H1 (cell line): Measurements from ENCODE around the gene POLE4. TPM values are rescaled to one million over a fixed set of nuclear protein-coding genes. Genes with fewer than 3 reads are reported as not detected.

ENCODE experiments used
- BRCA1 ChIP-seq: IDR thresholded peaks from 2 replicates; pipeline ENCODE4 v1.6.1; 2012; ENCODE audit warnings: low read depth, low read length, improper control_type of control experiment
- CTCF ChIP-seq, 3 experiments: IDR thresholded peaks; 1 replicate in 2 of 3; 2 replicates in 1 of 3; pipeline versions ENCODE4 v1.5.1 to v1.6.1; 2011; ENCODE audit warnings: low read length in 3 of 3, mild to moderate bottlenecking in 3 of 3, inconsistent platforms in 2 of 3, low read depth in 1 of 3, moderate library complexity in 1 of 3; ENCODE audit not compliant: insufficient read depth in 1 of 3; ENCODE audit errors: control extremely low read depth in 1 of 3
- E2F6 ChIP-seq: IDR thresholded peaks from 2 replicates; pipeline ENCODE4 v1.6.1; 2012; ENCODE audit warnings: inconsistent platforms
- EGR1 ChIP-seq: IDR thresholded peaks from 2 replicates; pipeline ENCODE4 v1.6.1; 2011; ENCODE audit warnings: low read depth, low read length, borderline replicate concordance
- EP300 ChIP-seq, 2 experiments: IDR thresholded peaks; 1 replicate in 1 of 2; 2 replicates in 1 of 2; pipeline ENCODE4 v1.6.1; 2011 to 2012; ENCODE audit warnings: low read depth in 2 of 2, low read length in 2 of 2, mild to moderate bottlenecking in 2 of 2, borderline replicate concordance in 1 of 2, inconsistent platforms in 1 of 2, moderate library complexity in 1 of 2
- JUN ChIP-seq: IDR thresholded peaks from 2 replicates; pipeline ENCODE4 v1.6.1; 2011; ENCODE audit warnings: low read depth, mild to moderate bottlenecking, improper control_type of control experiment, low read length
- KDM4A ChIP-seq: IDR thresholded peaks from one replicate; pipeline ENCODE4 v1.7.1; 2012; ENCODE audit warnings: low read depth, mild to moderate bottlenecking, moderate library complexity, low read length, inconsistent platforms; ENCODE audit not compliant: severe bottlenecking
- SUZ12 ChIP-seq: fragments of 200-600 bp; sonication (generic); IDR thresholded peaks from 2 replicates; pipeline ENCODE4 v1.6.1; 2012; ENCODE audit warnings: mild to moderate bottlenecking, inconsistent platforms, low read length, moderate library complexity, mixed read lengths
- TBP ChIP-seq: IDR thresholded peaks from 2 replicates; pipeline ENCODE4 v1.6.1; 2011; ENCODE audit warnings: low read depth, low read length, improper control_type of control experiment
- TCF12 ChIP-seq: IDR thresholded peaks from 2 replicates; pipeline ENCODE4 v1.6.1; 2011; ENCODE audit warnings: low read depth, mild to moderate bottlenecking, low read length
- TEAD4 ChIP-seq: IDR thresholded peaks from 2 replicates; pipeline ENCODE4 v1.6.1; 2012; ENCODE audit warnings: low read depth, low read length, inconsistent platforms, mixed read lengths
- polyA plus RNA-seq, 7 experiments: library from polyadenylated mRNA; depleted of rRNA in 3 of 7; stranded (reverse) in 5 of 7; unstranded in 2 of 7; fragments of >200 nt in 5 of 7; fragments of 200-250 nt in 2 of 7; gene quantifications; 1 replicate in 5 of 7; 2 replicates in 1 of 7; 4 replicates in 1 of 7; pipeline versions ENCODE4 v1.2.1 to v1.2.3, GENCODE V29; 2011 to 2013; ENCODE audit warnings: missing spikeins in 2 of 7, mixed read lengths in 2 of 7
- total RNA-seq: library from RNA; stranded (reverse); fragmentation: NEBNext Ultra II Directional; extraction: Animal tissue kit (Norgen Biotek cat#: 25700); gene quantifications from 2 replicates; pipeline ENCODE4 v1.2.1, GENCODE V29; 2021
- TF ChIP-seq, protein P1 (sequence below): IDR thresholded peaks from 2 replicates; pipeline ENCODE4 v1.6.1; 2011; ENCODE audit warnings: low read depth, mild to moderate bottlenecking, low read length; ENCODE audit not compliant: insufficient read depth

Gene POLE4
- total and polyA plus RNA-seq, 2 of the 8 experiments (the other 6 are each of a cell fraction or from before 2014, with no cell fraction given), result 16.7 to 44.7 TPM

GRCh38 chr2:74919827-74920226 is 38.6 kb upstream of the POLE4 start (continued):
- no peak for TF ChIP-seq TEAD4
- TF ChIP-seq BRCA1, result no peak
- TF ChIP-seq TBP, result no peak
- TF ChIP-seq KDM4A, result peak; percentile 55
- peak; percentile 75 to 97 (median 86) for TF ChIP-seq CTCF (IDR thresholded peaks at IDR 0.05; ENCODE audit: control extremely low read depth in 1 of 3, insufficient read depth in 1 of 3, low read depth in 1 of 3, low read length in 3 of 3)
- no peak for TF ChIP-seq EP300 (IDR thresholded peaks at IDR 0.05; ENCODE audit: borderline replicate concordance in 1 of 2, low read depth in 2 of 2, low read length in 2 of 2)
- TF ChIP-seq EGR1, result no peak
- no peak for TF ChIP-seq TCF12
- TF ChIP-seq, protein P1, sequence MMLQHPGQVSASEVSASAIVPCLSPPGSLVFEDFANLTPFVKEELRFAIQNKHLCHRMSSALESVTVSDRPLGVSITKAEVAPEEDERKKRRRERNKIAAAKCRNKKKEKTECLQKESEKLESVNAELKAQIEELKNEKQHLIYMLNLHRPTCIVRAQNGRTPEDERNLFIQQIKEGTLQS, result no peak
- TF ChIP-seq SUZ12, result no peak
- no peak for TF ChIP-seq JUN
- TF ChIP-seq E2F6, result no peak
